ENCODE results near the gene ARMC12.

GRCh38 chr6:35794536-35795452, 58.0 kb downstream of the ARMC12 start:
- TF ChIP-seq FOXP4 (CRISPR knock-in tag; IDR thresholded peaks at IDR 0.05) = no peak
- TF ChIP-seq CTCF (IDR thresholded peaks at IDR 0.05) = no peak
- no peak for TF ChIP-seq ZNF121 (CRISPR knock-in tag; IDR thresholded peaks at IDR 0.05)
- TF ChIP-seq NFATC4 (CRISPR knock-in tag; IDR thresholded peaks at IDR 0.05) = no peak
- no peak for TF ChIP-seq NFYB (CRISPR knock-in tag; conservative IDR thresholded peaks at IDR 0.05; ENCODE audit: low read depth)
- TF ChIP-seq ZNF512 (CRISPR knock-in tag; IDR thresholded peaks at IDR 0.05; ENCODE audit: borderline replicate concordance) = no peak
- TF ChIP-seq ATF3 (CRISPR knock-in tag; conservative IDR thresholded peaks at IDR 0.05) = no peak
- no peak for TF ChIP-seq ZNF219 (CRISPR knock-in tag; IDR thresholded peaks at IDR 0.05; ENCODE audit: borderline replicate concordance)
- no peak for TF ChIP-seq USF2 (CRISPR knock-in tag; IDR thresholded peaks at IDR 0.05)
- no peak for TF ChIP-seq ATF2 (CRISPR knock-in tag; IDR thresholded peaks at IDR 0.05; ENCODE audit: borderline replicate concordance, low read depth)
- no peak for TF ChIP-seq ZSCAN18 (CRISPR knock-in tag; IDR thresholded peaks at IDR 0.05)
